GM23338 (cell line): ENCODE measurements around the gene VENTX.

Experiments used
- CREB1 ChIP-seq: fragments of 250-450 bp; sonication (Bioruptor Pico); IDR thresholded peaks from 2 replicates; pipeline ENCODE4 v1.5.0; 2020; ENCODE audit warnings: low read depth, mild to moderate bottlenecking, moderate library complexity
- EZH2 ChIP-seq: fragments of 200-600 bp; sonication (generic); IDR thresholded peaks from one replicate; pipeline ENCODE4 v1.8.0; 2017; ENCODE audit warnings: antibody characterized with exemption, mild to moderate bottlenecking, low read depth; ENCODE audit not compliant: unreplicated experiment
- TF ChIP-seq, protein P1 (sequence below), 2 experiments: fragments of 200-600 bp in 1 of 2; sonication (generic) in 1 of 2; conservative IDR thresholded peaks; 2 replicates each; pipeline versions ENCODE4 v1.5.1 to v1.6.1; 2016 to 2017; ENCODE audit warnings: antibody characterized with exemption in 2 of 2, low read depth in 2 of 2, mild to moderate bottlenecking in 2 of 2, moderate library complexity in 1 of 2
- TF ChIP-seq, protein P2 (sequence below): IDR thresholded peaks from one replicate; pipeline ENCODE4 v1.6.1; 2018; ENCODE audit warnings: antibody characterized with exemption; ENCODE audit not compliant: unreplicated experiment

- TF ChIP-seq EZH2 (no peak), CREB1 (CRISPR knock-in tag) (no peak)
- TF ChIP-seq, protein P1, sequence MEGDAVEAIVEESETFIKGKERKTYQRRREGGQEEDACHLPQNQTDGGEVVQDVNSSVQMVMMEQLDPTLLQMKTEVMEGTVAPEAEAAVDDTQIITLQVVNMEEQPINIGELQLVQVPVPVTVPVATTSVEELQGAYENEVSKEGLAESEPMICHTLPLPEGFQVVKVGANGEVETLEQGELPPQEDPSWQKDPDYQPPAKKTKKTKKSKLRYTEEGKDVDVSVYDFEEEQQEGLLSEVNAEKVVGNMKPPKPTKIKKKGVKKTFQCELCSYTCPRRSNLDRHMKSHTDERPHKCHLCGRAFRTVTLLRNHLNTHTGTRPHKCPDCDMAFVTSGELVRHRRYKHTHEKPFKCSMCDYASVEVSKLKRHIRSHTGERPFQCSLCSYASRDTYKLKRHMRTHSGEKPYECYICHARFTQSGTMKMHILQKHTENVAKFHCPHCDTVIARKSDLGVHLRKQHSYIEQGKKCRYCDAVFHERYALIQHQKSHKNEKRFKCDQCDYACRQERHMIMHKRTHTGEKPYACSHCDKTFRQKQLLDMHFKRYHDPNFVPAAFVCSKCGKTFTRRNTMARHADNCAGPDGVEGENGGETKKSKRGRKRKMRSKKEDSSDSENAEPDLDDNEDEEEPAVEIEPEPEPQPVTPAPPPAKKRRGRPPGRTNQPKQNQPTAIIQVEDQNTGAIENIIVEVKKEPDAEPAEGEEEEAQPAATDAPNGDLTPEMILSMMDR (conservative IDR thresholded peaks at IDR 0.05; ENCODE audit: low read depth in 2 of 2): no peak
- TF ChIP-seq, protein P2, sequence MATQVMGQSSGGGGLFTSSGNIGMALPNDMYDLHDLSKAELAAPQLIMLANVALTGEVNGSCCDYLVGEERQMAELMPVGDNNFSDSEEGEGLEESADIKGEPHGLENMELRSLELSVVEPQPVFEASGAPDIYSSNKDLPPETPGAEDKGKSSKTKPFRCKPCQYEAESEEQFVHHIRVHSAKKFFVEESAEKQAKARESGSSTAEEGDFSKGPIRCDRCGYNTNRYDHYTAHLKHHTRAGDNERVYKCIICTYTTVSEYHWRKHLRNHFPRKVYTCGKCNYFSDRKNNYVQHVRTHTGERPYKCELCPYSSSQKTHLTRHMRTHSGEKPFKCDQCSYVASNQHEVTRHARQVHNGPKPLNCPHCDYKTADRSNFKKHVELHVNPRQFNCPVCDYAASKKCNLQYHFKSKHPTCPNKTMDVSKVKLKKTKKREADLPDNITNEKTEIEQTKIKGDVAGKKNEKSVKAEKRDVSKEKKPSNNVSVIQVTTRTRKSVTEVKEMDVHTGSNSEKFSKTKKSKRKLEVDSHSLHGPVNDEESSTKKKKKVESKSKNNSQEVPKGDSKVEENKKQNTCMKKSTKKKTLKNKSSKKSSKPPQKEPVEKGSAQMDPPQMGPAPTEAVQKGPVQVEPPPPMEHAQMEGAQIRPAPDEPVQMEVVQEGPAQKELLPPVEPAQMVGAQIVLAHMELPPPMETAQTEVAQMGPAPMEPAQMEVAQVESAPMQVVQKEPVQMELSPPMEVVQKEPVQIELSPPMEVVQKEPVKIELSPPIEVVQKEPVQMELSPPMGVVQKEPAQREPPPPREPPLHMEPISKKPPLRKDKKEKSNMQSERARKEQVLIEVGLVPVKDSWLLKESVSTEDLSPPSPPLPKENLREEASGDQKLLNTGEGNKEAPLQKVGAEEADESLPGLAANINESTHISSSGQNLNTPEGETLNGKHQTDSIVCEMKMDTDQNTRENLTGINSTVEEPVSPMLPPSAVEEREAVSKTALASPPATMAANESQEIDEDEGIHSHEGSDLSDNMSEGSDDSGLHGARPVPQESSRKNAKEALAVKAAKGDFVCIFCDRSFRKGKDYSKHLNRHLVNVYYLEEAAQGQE: no peak
These were observed 33.2 kb upstream of the VENTX start for GRCh38 chr10:133204226-133205015.
